ENCODE results near the gene GPRC5C. TPM values are rescaled to one million over a fixed set of nuclear protein-coding genes. Genes with fewer than 3 reads are reported as not detected.
A peak's percentile ranks its signal among the peaks of the same experiment; 100 is the strongest.

GPRC5C gene
- total and polyA plus RNA-seq, 7 donors: 42.9 to 123 (median 57.0) TPM

DNA sequence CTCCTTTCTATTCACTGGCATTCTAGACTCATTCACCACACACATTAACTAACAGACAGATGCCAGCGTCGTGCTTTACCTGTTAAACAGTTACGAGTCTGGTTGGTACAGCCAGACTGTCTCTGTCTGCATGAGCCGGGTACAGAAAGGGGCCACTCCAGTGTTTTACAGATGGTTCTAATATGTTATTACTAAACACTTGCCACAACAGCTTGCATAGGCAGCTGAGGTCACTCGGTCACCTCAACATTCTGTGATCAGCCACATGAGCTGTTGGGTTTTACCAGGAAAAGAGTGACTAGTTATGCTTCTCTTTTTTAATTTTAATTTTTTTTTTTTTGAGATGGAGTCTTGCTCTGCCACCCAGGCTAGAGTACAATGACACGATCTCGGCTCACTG is 59.7 kb downstream of the GPRC5C start:
- WGBS, 3 donors: 61 to 84% (median 63%) methylated on average over 7 of the region's 7 CpGs
- H3K4me3 ChIP-seq: no peak overlapping the region
- H3K9me3 ChIP-seq: no peaks in the 10 kb centered on the region
- DNase-seq (no peak), ATAC-seq (peak in 1 of 4 donors; percentile 16)
- H3K36me3 ChIP-seq (ENCODE audit: insufficient read depth in 1 of 2, low read depth in 1 of 2): no peaks in the 10 kb centered on the region
- peaks cover 14% of the 10 kb centered on the region for H3K4me1 ChIP-seq
- no peak overlapping the region for H3K27ac ChIP-seq
- TF ChIP-seq, protein P1, sequence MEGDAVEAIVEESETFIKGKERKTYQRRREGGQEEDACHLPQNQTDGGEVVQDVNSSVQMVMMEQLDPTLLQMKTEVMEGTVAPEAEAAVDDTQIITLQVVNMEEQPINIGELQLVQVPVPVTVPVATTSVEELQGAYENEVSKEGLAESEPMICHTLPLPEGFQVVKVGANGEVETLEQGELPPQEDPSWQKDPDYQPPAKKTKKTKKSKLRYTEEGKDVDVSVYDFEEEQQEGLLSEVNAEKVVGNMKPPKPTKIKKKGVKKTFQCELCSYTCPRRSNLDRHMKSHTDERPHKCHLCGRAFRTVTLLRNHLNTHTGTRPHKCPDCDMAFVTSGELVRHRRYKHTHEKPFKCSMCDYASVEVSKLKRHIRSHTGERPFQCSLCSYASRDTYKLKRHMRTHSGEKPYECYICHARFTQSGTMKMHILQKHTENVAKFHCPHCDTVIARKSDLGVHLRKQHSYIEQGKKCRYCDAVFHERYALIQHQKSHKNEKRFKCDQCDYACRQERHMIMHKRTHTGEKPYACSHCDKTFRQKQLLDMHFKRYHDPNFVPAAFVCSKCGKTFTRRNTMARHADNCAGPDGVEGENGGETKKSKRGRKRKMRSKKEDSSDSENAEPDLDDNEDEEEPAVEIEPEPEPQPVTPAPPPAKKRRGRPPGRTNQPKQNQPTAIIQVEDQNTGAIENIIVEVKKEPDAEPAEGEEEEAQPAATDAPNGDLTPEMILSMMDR (IDR thresholded peaks at IDR 0.05): no peak
- no peaks in the 10 kb centered on the region for H3K27me3 ChIP-seq (ENCODE audit: insufficient read depth in 3 of 3, low read length in 2 of 3)
- intact Hi-C loops (cut with DNase I): loop anchor here (1.0 to 5.0 kb wide), 4 partner anchors 34 to 189 kb away; partner anchors contain the start of gene GPR142 (in 1 of the 2)

DNA sequence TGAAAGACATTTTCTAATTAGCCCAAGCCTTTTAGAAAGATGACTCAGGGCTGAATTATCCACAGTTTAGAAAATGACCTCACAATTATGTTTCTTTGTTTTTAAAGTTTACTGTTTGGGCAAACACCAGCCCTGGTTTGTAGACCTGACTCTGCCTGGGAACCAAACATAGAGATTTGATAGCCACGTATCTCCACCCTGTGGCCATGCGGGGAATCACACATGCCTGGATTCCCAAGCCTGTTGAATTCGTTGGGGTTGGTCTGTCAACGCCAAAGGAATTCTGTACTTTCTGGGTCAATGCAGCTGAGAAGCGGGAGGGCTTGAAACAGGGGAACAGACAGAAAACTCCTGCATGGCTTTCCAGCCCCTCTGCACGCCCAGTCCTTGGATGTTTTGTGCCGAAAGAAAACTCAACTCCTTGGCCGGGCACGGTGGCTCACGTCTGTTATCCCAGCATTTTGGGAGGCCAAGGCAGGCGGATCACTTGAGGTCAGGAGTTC is 61.5 kb downstream of the GPRC5C start:
- peak; percentile 89 to 98 (median 96) for ATAC-seq
- Histone ChIP-seq H3K36me3 (ENCODE audit: insufficient read depth in 1 of 2, low read depth in 1 of 2) (no peaks in the 10 kb centered on the region), H3K27me3 (ENCODE audit: insufficient read depth in 3 of 3, low read length in 2 of 3) (no peaks in the 10 kb centered on the region), H3K4me1 (peaks cover 14% of the 10 kb centered on the region), H3K4me3 (no peak overlapping the region), H3K27ac (peak overlapping the region; percentile 4), H3K9me3 (no peaks in the 10 kb centered on the region)
- peak; percentile 61 to 81 for DNase-seq
- TF ChIP-seq, protein P1 (IDR thresholded peaks at IDR 0.05): peak; percentile 95
- intact Hi-C loops (cut with DNase I): loop anchor here (1.0 to 5.0 kb wide), 4 partner anchors 36 to 191 kb away; partner anchors contain the start of gene GPR142 (in 1 of the 2)
- 30 to 36% (median 33%) methylated on average over 11 of the region's 11 CpGs for WGBS, 3 donors

Other genes with a start within 250 kb of the GPRC5C start
- 1,000 to 10,000 TPM; 1,032 to 1,360 (median 1,076) TPM for gene RPL38, start 228.4 kb upstream of the GPRC5C start, total RNA-seq
- 1,000 to 10,000 TPM; 1,779 to 1,956 (median 1,791) TPM for gene RPL38, start 228.4 kb upstream of the GPRC5C start, polyA plus RNA-seq
- 10 to 100 TPM in 1 of 4 donors, 1 to 10 TPM in 3; 5.1 to 16.4 (median 7.7) TPM for gene TTYH2, start 218.5 kb upstream of the GPRC5C start, total RNA-seq
- 1 to 10 TPM in 2 of 3 donors, under 1 TPM in 1; 0.89 to 5.1 (median 2.9) TPM for gene TTYH2, start 218.5 kb upstream of the GPRC5C start, polyA plus RNA-seq
- not detected for gene DNAI2, start 157.9 kb upstream of the GPRC5C start, total RNA-seq
- not detected for gene DNAI2, start 157.9 kb upstream of the GPRC5C start, polyA plus RNA-seq
- gene KIF19, start 105.9 kb upstream of the GPRC5C start, total RNA-seq: under 1 TPM; 0.17 to 0.44 (median 0.29) TPM
- under 1 TPM; 0.13 to 0.30 (median 0.27) TPM for gene KIF19, start 105.9 kb upstream of the GPRC5C start, polyA plus RNA-seq
- not detected for gene BTBD17, start 70.2 kb upstream of the GPRC5C start, total RNA-seq
- not detected for gene BTBD17, start 70.2 kb upstream of the GPRC5C start, polyA plus RNA-seq
- gene GPR142, start 64.6 kb upstream of the GPRC5C start, total RNA-seq: not detected
- not detected for gene GPR142, start 64.6 kb upstream of the GPRC5C start, polyA plus RNA-seq
- gene CD300A, start 34.5 kb downstream of the GPRC5C start, total RNA-seq: 1 to 10 TPM in 2 of 4 donors, under 1 TPM in 2; 0.54 to 2.4 (median 1.2) TPM
- gene CD300A, start 34.5 kb downstream of the GPRC5C start, polyA plus RNA-seq: under 1 TPM; 0.29 to 0.69 (median 0.38) TPM
- under 1 TPM in 2 of 4 donors, not detected in 2; 0.11 to 0.15 TPM for gene CD300LB, start 99.4 kb downstream of the GPRC5C start, total RNA-seq
- gene CD300LB, start 99.4 kb downstream of the GPRC5C start, polyA plus RNA-seq: under 1 TPM in 2 of 3 donors, not detected in 1; 0.01 to 0.05 TPM
- gene CD300C, start 114.0 kb downstream of the GPRC5C start, total RNA-seq: under 1 TPM; 0.32 to 0.44 (median 0.41) TPM
- under 1 TPM; 0.03 to 0.27 (median 0.18) TPM for gene CD300C, start 114.0 kb downstream of the GPRC5C start, polyA plus RNA-seq
- gene CD300H, start 135.4 kb downstream of the GPRC5C start, total RNA-seq: not detected
- not detected for gene CD300H, start 135.4 kb downstream of the GPRC5C start, polyA plus RNA-seq
- not detected for gene CD300LD, start 160.2 kb downstream of the GPRC5C start, total RNA-seq
- gene CD300LD, start 160.2 kb downstream of the GPRC5C start, polyA plus RNA-seq: not detected
- gene CD300E, start 191.7 kb downstream of the GPRC5C start, total RNA-seq: under 1 TPM in 3 of 4 donors, not detected in 1; 0.21 to 0.50 (median 0.49) TPM
- gene CD300E, start 191.7 kb downstream of the GPRC5C start, polyA plus RNA-seq: under 1 TPM; 0.09 to 0.27 (median 0.21) TPM

Measured in psoas muscle (tissue), 8 donors.